GF-D8 (cell line): ENCODE results near the gene TCEANC2.
"Not testable (repeated sequence)": the region's sequence is repeated elsewhere in the genome, so short reads cannot be mapped to it uniquely, and the experiment has no call there.

Source experiments
- DNase-seq: peaks from one replicate; lab custom pipeline; 2025; lab: John Stamatoyannopoulos, UW

The TCEANC2 gene

DNA sequence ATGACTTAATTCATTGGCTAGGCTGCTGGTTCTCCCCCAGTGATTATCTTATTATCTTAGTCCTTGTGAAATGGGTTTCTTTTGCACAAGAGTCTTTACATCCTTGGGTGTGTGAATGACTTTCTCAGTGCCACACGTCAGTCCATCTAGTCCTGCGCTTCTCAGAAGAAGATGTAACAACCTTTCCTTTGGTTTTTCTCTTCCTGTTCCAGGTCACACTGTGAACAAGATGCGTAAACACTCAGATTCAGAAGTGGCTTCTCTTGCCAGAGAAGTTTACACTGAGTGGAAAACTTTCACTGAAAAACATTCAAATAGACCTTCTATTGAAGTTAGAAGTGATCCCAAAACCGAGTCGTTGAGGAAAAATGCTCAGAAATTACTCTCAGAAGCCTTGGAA, 35.0 kb downstream of the TCEANC2 start:
- DNase-seq: no peak

DNA sequence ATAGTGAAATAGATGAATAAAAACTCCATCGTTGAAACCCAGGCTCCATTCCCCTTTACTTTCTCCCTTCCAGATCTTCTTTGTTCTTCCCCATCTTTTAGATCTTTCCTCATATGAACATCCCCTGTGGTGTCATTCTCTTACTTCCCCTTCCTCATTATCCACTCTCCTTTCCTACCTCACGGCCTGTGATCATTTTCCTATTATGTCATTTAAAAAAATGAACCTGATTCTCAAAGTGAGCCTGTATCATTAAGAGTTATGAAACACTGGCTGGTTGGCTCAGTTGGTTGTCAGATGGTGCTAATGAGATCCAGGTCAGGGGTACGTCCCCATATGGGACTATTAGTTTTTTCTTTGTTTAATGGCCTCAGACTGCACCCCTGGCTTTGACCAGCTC, 38.3 kb downstream of the TCEANC2 start:
- no peak for DNase-seq

DNA sequence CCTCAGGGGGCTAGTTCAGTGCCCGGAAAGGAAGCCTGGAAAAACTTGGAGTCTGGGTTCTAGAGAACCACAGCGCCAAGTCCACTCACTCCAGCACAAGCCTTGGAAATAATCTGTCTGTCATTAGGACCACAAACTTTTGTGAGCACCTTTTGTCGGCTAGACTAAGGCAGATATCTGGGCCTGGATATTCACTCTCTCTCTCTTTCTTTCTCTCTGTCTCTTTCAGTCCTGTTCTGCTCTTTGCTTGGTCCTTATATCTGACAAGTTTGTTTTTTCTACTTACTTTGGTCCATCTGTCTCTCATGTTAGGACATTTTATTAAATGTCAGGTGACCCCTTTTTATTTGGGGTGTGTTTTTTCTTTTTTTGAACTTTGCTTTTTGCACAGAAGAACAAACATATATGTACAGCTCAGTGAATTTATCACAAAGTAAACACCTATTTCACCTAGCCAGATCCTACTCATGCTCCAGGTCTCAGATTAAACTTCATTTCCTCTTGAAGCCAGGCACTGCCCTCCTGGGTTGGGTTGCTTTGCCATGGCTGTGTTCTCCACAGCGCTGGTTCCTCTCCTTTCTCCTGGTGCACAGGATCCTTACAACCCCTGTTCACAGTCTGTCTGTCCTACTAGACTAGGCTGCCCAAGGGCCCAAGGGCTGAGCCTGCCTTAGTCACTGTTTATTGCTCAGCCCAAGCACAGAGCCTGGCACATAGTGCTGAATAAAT, 40.8 kb downstream of the TCEANC2 start:
- DNase-seq: no peak

DNA sequence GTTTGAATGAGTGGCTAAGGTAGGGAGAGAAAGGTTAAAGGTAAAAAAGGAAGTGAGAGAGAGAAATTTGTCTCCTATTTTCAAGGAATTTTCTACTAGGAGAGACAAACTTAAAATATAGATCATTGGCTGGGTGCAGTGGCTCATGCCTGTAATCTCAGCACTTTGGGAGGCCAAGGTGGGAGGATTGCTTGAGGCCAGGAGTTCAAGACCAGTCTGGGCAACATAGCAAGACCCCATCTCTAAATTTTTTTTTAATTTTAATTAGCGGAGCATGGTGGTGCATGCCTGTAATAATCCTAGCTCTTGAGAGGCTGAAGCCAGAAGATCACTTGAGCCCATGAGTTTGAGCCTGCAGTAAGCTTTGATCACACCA, 41.3 kb downstream of the TCEANC2 start:
- DNase-seq: not testable (repeated sequence)

DNA sequence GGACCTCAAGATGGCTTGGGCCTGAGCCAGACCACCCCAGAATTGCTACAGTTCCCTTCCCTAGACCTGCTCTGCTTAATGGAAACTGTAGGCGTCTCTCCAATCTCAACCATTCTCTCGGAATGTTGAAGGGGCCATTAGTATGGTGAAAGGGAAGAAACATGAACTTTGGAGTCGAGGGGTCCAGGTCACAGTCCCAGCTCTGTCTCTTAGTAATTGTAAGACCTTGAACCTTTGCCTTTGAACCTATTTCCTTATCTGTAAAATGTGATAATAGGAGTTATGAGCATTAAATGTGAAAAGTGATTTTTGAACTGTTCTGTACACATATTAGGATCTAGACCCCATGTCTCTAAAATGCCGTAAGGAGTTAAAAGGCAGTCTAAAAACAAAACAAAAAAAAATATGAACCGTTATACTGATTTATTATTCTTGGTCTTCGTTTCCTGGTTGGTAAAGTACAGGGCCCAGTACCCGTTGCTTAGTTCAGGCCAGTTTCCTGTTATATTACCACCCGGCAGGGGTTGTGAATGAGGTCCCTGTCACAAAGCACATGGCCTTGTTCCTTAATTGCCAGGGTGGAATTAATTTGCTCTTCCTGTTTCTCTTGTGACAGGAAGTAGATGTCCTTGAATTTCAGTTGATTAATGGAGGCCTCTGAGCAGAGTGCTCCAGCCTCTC, 42.3 kb downstream of the TCEANC2 start:
- DNase-seq: peak; percentile 97

DNA sequence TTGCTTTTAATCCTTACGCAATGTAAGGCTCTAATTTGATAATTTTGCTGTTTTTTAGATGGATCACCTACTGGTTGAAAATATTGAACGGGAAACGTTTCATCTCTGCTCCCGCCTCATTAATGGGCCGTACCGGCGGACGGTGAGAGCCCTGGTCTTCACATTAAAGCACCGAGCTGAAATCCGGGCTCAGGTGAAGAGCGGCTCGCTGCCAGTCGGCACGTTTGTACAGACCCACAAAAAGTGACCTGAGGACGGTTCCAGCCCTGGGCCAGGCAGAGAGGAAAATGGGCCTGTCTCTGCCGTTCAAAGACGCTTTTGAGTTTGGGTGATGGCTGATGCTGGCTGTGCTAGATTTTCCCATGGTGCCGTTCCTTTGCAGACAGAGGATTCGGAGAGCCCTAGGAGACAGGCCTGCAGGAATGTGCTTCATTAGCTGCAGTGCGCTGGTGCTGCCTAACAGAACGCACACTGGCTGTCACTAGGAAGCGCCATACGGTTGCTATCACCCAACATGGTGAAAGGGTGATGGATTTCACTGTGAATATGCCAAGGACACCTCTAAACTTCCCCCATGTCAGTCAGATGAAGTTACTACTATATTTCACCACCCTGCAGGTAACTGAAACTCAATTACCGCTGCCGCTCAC, 42.9 kb downstream of the TCEANC2 start:
- no peak for DNase-seq

DNA sequence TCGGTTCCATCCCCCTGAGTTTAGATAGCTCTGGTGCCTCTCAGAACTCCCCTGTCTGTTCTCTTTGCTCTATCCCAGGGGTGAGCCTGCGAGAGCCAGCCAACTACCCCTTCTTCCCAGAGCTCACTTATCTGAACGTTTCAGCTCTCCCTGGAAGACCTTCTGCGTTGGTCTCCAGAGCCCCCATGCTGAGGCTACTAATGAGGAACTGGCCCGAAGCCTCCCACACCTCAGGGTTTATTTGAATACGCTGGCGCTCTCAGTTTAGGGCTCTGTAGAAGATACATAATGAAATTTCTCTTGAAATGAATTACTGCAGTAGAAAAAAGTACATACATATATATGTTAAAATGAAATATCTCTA, 43.5 kb downstream of the TCEANC2 start:
- peak; percentile 46 for DNase-seq

DNA sequence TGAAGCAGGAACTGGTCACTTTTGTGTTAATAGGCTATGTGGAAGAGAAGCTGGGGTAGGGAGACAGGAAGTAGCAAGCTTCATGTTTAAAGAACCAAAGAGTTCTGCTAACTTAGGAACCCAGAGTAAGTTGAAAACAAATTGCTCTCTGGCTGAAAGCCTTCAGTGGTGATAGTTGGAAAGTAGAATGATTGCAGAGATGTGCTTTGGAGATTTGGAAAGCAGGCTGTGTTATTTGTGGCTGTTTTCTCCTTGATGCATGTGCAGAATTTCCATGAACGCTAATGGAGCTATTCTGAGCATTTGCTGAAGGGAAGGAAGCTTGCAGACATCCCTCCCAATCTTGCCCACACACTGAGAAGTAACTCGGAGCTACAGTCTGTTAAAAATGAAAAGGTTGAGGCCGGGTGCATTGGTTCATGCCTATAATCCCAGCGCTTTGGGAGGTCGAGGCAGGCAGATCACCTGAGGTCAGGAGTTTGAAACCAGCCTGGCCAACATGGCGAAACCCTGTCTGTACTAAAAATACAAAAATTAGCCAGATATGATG, 45.7 kb downstream of the TCEANC2 start:
- no peak for DNase-seq

DNA sequence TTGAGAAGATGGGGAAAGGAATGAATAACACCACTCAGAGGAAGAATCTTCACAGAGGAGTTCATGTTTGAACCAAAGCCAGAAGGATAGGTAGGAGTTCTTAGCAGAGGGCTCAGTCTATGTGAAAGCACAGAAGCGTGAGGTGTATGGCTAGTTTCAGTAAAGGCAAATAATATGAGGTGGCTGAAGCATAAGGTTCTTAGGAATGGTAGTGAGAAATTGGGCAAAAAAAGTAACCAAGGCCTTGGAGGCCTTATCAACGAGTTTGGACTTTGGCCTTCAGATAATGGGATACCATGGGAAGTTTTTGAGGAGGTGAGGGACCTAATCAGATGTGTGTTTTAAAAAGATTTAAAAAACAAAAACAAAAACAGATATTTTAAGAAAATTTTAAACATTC, 47.1 kb downstream of the TCEANC2 start:
- no peak for DNase-seq

DNA sequence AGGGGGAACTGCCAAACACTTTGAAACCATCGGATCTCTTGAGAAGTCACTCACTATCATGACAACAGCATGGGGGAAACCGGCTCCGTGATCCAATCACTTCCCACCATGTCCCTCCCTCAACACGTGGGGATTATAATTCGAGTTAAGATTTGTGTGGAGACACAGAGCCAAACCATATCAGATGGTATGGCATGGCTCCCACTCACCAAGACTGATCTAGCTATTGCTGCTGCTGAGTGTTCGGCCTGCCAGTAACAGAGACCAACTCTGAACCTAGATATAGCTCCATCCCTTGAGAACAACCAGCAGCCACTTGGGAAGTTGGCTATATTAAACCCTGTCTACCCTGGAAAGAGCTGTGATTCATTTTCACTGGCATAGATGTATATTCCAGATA, 50.0 kb downstream of the TCEANC2 start:
- DNase-seq: no peak

DNA sequence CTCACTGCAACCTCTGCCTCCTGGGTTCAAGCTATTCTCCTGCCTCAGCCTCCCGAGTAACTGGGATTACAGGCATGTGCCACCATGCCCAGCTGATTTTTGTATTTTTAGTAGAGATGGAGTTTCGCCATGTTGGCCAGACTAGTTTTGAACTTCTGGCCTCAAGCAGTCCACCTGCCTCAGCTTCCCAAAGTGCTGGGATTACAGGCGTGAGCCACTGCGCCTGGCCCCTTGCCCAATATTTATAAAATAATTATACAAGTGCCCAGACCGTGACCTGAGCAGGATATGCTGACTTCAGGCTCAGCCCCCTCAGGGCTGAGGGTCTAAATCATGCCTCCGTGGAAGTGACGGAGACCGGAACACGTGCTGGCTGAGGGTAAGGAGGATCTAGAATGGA, 51.2 kb downstream of the TCEANC2 start:
- DNase-seq: not testable (repeated sequence)

DNA sequence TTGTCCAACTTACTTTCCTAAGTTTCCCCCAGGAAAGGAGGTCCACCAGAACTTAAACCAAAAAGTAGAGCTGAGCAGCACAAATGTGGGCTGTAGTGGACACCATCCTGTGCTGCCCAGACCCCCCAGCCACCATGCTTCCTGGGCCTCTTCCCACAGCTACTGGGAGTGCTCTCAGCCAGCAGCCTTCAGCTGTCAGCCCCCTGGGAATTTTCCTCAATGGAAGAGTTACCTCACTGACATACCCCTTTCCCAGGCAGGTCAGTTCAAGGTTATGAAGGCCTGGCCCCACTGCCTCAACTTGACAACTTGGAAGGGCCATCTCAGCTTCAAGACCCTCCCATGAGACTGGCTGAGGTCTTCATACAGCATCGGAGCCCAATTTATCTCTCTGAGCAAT, 51.7 kb downstream of the TCEANC2 start:
- DNase-seq: no peak

DNA sequence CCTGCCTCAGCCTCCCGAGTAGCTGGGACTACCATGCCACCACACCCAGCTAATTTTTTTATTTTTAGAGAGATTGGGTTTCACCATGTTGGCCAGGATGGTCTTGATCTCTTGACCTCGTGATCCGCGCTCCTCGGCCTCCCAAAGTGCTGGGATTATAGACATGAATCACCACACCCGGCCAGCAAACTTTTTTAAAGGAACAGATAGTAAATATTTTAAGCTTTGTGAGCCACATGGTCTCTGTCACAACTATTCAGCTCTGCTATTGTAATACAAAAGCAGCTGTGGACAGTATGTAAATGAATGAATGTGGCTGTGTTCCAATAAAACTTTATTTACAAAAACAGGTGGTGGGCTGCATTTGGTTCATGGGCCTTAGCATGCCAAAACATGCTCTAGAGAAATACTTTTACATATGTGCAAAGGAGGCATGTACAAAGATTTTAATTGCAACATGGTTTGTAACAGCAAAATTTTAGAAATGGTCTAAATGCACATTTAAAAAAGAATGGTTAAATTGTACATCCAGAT, 52.4 kb downstream of the TCEANC2 start:
- no peak for DNase-seq

DNA sequence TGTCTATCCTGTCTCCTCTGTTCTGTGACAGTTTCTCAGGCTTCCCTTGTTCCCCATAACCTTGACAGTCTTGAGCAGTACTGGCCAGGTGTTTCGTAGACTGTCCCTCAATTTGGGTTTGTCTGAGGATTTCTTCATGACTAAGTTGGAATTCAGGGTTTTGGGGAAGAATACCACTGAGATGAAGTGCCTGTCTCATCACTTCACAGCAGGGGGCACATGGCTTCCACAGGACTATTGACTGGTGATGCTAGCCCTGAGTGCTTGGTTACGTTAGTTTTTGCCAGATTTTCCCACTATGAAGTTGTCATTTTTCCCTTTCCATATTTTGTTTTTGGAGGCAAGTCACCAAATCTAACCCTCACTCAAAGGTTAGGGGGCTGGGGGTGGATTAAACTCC, 53.7 kb downstream of the TCEANC2 start:
- no peak for DNase-seq

DNA sequence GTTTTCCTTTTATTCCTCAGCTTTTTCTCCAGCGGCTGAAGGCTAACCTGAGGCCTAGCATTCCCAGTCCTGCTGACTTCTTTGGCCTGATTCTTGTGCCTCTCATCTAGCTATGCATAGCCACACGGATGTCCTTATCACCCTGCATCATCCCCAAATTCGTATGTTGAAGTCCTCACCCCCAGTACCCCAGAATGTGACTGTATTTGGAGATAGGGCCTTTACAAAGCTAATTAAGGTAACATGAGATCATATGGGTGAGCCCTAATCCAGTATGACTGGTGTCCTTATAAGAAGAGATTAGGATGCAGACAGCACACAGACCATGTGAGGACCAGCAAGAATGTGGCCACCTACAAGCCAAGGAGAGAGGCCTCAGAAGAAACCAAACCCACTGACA, 54.7 kb downstream of the TCEANC2 start:
- no peak for DNase-seq

DNA sequence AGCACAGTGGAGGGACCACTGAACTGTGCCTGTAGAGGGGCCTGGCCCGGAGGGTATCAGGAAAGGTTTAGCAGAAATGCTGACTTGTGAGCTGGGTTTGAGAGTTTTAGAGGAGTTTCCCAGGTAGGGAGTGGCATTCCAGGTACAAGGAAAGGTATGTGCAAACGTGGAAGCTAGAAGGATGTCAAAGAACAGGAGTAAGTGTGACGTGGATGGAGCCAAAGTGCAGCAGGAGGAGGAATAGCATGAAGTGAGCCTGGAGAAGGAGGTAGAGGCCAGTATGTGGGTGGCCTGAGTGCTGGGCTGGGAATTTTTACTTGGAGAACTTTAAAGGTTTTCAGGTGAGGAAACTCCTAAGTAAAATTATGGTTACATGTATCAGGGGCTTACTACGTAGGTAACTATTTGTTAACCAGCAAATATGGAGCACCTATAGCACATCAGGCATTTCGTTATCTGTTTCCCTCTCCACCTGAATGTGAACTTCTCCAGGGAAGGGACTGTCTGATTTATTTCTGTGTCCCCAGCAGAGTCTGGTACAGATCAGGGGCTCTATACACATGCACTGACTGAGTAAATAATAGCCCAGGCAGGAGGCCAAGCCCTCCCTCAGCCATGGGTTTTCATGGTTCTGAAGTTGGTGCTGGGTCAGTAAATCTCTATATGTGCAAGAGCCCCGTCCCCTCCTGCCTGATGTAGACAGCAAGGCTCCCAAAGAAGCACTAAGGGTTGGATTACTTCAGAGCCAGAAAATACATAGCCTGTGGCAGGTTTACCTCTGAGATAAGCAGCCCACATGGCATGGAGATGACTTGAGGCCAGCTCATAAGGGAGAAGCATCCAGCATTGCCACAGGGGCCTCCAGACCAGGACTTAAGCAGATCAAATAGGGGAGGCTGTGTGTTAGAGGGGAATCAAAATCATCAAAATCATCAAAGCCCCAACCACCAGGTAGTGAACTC, 56.0 kb downstream of the TCEANC2 start:
- no peak for DNase-seq

DNA sequence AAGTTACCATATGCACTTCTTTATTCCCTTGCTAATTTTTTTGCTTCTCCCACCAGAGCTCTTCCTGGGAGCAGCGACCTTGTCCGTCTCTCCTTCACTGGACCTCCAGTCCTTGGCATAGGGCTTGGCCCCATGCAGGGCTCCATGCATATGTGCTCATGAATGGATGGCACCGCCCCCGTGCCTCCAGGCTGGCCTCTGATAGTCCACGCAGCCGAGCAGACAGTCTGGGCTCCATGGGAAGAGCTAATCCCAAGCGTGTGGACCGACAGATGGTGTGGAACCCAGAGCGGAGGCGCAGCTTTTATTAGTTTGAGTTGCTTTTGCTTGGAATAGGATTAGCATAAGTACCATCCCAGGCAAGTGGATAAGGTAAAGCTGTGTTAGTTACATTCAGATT, 57.6 kb downstream of the TCEANC2 start:
- DNase-seq: no peak

DNA sequence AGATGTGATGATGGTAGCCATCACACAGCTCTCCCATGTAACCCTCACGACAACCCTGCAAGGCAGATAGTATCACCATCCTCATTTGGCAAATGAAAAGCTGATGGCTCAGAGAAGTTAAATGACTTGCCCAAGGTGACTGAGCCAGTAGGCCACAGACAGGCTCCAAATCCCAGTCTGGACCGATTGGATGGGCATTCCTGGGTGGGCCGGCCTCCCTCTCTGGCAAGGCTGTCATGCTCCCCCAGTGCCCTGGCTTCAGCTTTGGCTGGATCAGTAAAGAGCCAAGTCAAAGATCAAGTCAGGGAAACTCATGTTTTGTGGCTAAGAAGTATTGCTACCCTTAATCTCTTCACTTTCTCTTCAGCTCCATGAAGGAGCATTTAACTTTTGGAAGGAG, 58.2 kb downstream of the TCEANC2 start:
- no peak for DNase-seq

DNA sequence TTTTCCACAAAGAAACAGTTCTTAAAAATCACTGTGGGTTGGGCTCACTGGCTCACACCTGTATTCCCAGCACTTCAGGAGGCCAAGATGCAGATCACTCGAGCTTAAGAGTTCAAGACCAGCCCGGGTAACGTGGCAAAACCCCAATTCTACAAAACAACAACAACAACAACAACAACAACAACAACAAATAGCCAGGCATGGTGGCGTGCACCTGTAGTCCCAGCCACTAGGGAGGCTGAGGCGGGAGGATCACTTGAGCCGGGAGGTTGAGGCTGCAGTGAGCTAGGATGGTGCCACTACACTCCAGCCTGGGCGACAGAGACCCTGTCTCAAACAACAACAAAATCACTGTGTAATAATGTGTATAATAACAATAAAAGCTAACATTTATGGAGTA, 58.6 kb downstream of the TCEANC2 start:
- DNase-seq: no peak

DNA sequence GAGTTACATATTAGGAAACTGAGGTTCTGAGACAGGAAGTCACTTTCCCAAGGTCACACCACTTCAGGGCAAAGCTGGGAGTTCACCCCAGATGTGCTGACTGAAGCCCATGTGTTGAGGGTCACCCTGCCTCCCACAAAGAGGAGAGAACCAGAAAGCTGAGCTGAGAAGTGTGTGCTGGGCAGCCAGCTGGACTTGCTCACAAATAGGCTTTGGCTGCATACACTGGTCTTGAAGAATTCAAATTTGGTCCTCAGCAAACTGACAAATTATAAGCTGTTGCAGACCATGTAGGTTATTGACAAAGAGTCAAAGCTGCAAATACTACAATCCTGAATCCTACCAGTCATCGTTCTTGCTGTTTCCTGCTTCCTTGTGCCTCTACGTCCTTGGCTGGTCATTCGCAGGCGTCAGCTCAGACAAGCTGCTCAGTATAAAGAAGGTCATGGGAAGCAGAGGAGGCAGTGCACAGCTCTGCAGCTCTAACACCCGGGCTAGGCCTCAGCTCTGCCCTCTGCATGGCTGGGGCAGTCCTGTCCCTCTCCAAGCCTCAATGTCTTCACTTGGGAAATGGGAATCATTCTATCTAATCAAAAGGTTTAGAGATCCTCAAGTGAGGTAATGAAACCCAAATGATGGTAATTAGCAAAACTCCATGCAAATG, 59.4 kb downstream of the TCEANC2 start:
- no peak for DNase-seq

DNA sequence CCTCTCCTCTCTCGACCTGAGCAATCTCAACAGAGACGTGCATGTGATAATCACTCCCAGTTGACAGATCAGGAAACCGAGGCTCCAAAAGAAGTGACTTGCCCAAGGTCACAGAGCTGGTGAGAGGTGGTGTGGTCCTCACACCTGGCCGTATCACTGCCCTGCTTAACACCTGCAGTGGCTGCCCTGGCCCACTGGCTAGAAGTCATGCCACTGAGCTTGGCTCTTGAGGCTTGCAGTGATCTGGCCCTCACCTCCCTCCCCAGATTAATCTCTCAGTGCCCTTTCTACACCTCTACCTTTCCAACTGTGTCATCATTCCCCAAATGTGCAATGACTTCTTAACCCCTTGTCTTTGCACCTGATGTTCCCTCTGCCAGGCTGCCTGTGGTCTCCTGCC, 60.6 kb downstream of the TCEANC2 start:
- DNase-seq: no peak
